ENCODE results near the gene RRP1B.

RRP1B gene

DNA sequence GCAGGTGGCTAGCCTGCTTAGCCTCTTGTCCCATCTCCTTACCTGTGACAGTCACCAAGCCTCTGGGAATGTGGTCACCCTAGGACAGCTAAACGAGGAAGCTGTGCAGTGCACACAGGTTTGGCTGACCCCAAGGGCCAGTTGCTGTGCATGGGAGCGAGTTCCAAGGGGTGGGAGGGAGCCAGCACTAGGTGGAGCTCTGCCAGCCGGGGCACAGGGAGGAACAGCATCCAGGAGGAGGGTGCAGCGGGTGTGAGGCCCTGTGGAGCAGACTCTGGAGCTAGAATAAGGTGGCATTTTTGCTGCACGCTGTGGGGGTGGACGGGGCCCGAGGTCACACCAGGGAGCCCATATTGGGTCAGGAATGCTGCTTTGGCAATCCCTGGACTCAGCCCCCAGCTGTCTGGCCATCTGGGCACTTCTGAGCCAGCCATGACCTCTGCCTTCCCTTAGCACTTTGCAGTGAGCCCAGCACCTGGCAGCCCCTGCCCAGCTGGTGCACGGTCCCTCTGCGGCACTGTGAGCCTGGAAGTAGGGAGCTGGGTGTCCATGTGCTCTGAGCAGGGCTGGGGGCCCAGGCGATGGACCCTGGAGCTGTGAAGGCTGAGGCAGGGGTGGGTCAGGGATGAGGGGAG, 68.3 kb downstream of the RRP1B start:
- no peak overlapping the region for H2AFZ ChIP-seq
- no peak overlapping the region for H3K9ac ChIP-seq
- H3K36me3 ChIP-seq (ENCODE audit: control insufficient read depth, insufficient read depth, low read length) = no peaks in the 10 kb centered on the region
- no peaks in the 10 kb centered on the region for H3K27me3 ChIP-seq (ENCODE audit: control insufficient read depth, insufficient read depth, low read length)
- H3K4me3 ChIP-seq (ENCODE audit: low read depth, low read length) = peak overlapping the region; percentile 35
- H3K4me2 ChIP-seq (ENCODE audit: low read length) = peak overlapping the region; percentile 71
- no peaks in the 10 kb centered on the region for H3K9me3 ChIP-seq (ENCODE audit: control insufficient read depth, low read length)
- TF ChIP-seq, protein P1, sequence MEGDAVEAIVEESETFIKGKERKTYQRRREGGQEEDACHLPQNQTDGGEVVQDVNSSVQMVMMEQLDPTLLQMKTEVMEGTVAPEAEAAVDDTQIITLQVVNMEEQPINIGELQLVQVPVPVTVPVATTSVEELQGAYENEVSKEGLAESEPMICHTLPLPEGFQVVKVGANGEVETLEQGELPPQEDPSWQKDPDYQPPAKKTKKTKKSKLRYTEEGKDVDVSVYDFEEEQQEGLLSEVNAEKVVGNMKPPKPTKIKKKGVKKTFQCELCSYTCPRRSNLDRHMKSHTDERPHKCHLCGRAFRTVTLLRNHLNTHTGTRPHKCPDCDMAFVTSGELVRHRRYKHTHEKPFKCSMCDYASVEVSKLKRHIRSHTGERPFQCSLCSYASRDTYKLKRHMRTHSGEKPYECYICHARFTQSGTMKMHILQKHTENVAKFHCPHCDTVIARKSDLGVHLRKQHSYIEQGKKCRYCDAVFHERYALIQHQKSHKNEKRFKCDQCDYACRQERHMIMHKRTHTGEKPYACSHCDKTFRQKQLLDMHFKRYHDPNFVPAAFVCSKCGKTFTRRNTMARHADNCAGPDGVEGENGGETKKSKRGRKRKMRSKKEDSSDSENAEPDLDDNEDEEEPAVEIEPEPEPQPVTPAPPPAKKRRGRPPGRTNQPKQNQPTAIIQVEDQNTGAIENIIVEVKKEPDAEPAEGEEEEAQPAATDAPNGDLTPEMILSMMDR (IDR thresholded peaks at IDR 0.05) = no peak
- H3K79me2 ChIP-seq = peaks cover 6% of the 10 kb centered on the region
- H3K4me1 ChIP-seq = peaks cover 9% of the 10 kb centered on the region
- H3K27ac ChIP-seq = peak overlapping the region; percentile 29

- peak overlapping the region; percentile 35 for H3K4me3 ChIP-seq (ENCODE audit: low read depth, low read length)
- peaks cover 6% of the 10 kb centered on the region for H3K79me2 ChIP-seq
- H3K27ac ChIP-seq = peak overlapping the region; percentile 4
- H2AFZ ChIP-seq = peak overlapping the region; percentile 50
- no peaks in the 10 kb centered on the region for H3K36me3 ChIP-seq (ENCODE audit: control insufficient read depth, insufficient read depth, low read length)
- TF ChIP-seq, protein P1 (IDR thresholded peaks at IDR 0.05) = no peak
- H3K4me1 ChIP-seq = peaks cover 9% of the 10 kb centered on the region
- peak overlapping the region; percentile 71 for H3K4me2 ChIP-seq (ENCODE audit: low read length)
- H3K9me3 ChIP-seq (ENCODE audit: control insufficient read depth, low read length) = no peaks in the 10 kb centered on the region
- no peak overlapping the region for H3K9ac ChIP-seq
- H3K27me3 ChIP-seq (ENCODE audit: control insufficient read depth, insufficient read depth, low read length) = no peaks in the 10 kb centered on the region
Observed at GRCh38 chr21:43728154-43728466, 68.8 kb downstream of the RRP1B start.

DNA sequence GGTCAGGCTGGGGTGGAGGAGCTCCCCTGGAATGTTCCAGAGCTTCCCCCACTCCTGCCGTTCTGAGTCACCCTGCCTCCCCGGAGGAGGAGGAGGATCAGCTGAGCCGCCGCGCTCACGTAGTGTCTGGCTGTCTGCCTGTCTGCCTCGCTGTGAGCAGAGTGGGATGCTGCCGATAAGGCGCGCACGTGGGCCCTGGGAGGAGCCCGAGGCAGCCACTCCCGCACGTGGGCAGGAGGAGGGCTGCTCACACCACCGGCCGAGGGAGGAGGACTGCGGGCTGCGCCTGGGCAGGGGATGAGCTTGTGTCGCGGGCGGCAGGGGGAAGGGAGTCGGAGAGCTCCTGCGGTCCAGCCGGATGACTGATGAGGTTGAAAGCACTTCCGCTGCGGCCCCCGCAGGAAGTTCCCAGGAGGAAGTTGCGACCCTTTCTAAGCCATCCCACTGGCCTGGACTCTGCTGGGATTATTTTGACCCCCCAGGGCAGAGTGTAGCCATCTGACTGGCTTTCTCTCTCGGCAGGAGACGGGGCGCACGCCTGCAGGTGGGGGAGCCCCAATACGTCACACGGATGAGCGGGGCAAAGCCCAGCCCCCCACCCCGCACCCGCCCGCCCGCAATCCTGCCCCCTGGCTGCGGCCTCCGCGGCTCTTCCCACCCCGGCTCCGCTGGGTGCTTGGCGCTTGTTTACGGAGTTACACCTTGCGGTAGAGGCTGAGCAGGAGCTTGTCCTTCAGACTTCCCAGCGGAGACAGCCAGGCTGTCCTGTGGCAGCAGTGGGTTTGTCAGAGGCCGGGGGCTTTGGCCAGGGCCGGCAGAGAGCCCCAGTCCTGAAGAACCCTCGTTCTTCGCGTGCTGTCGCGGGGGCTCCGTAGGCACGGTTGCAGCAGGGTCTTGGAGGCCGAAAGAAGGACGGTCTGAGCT, 69.4 kb downstream of the RRP1B start:
- no peaks in the 10 kb centered on the region for H3K9me3 ChIP-seq (ENCODE audit: control insufficient read depth, low read length)
- H2AFZ ChIP-seq = peak overlapping the region; percentile 50
- peak overlapping the region; percentile 4 for H3K27ac ChIP-seq
- peak overlapping the region; percentile 71 for H3K4me2 ChIP-seq (ENCODE audit: low read length)
- peak overlapping the region; percentile 35 for H3K4me3 ChIP-seq (ENCODE audit: low read depth, low read length)
- TF ChIP-seq, protein P1 (IDR thresholded peaks at IDR 0.05) = no peak
- peaks cover 6% of the 10 kb centered on the region for H3K79me2 ChIP-seq
- no peaks in the 10 kb centered on the region for H3K27me3 ChIP-seq (ENCODE audit: control insufficient read depth, insufficient read depth, low read length)
- H3K4me1 ChIP-seq = peaks cover 9% of the 10 kb centered on the region
- no peak overlapping the region for H3K9ac ChIP-seq
- H3K36me3 ChIP-seq (ENCODE audit: control insufficient read depth, insufficient read depth, low read length) = no peaks in the 10 kb centered on the region

DNA sequence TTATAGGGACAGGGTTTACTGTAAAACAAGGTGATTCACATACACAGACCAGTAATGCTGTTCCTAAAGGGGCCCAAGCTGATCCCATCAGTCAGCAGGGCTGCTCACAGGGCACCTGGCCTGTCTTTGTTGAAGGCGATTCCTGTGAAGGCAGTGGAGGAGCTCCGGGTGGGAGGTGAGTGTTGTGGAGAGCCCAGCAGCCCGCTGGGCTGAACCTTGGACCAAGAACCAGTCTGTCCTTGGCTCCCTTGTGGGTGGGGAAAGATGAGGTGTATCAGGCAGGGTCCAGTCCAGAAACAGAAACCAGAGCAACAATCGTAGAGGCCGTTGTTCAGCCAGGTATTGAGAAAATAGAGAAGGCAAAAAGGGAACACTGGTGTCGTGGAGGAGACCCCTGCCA, 72.1 kb downstream of the RRP1B start:
- Histone ChIP-seq H3K4me3 (ENCODE audit: low read depth, low read length) (no peak overlapping the region), H3K9ac (no peak overlapping the region)

More for the DNA sequence above, 72.1 kb downstream of the RRP1B start:
- no peaks in the 10 kb centered on the region for H3K36me3 ChIP-seq (ENCODE audit: control insufficient read depth, insufficient read depth, low read length)
- no peak overlapping the region for H3K4me2 ChIP-seq (ENCODE audit: low read length)
- H3K79me2 ChIP-seq = peaks cover 6% of the 10 kb centered on the region
- no peak overlapping the region for H3K27ac ChIP-seq
- no peaks in the 10 kb centered on the region for H3K27me3 ChIP-seq (ENCODE audit: control insufficient read depth, insufficient read depth, low read length)
- peaks cover 9% of the 10 kb centered on the region for H3K4me1 ChIP-seq
- no peaks in the 10 kb centered on the region for H3K9me3 ChIP-seq (ENCODE audit: control insufficient read depth, low read length)
- TF ChIP-seq, protein P1 (IDR thresholded peaks at IDR 0.05) = no peak
- H2AFZ ChIP-seq = no peak overlapping the region

Measured in parathyroid adenoma (tissue), 2 donors.